UCSD-AML1 (cell line): ENCODE results near the gene PGM3.
A peak's percentile ranks its signal among the peaks of the same experiment; 100 is the strongest.
"Not testable (repeated sequence)": the region's sequence is repeated elsewhere in the genome, so short reads cannot be mapped to it uniquely, and the experiment has no call there.

Source experiments
- DNase-seq: peaks from one replicate; lab custom pipeline; 2025; ENCODE audit not compliant: unreplicated experiment; lab: John Stamatoyannopoulos, UW

The PGM3 gene

GRCh38 chr6:83192871-83193746 is at the start of gene PGM3, which contains the start of gene RWDD2A:
PGM3 (minus strand) TSS chr6:83193265; CDS start chr6:83191012, 2,253 bp downstream.
RWDD2A (plus strand) TSS chr6:83193357; CDS start chr6:83194452, 1,095 bp downstream.
- DNase-seq = peak; percentile 88

- DNase-seq = no peak
Observed at GRCh38 chr6:83231146-83231545, 38.1 kb upstream of the PGM3 start.

- DNase-seq = no peak
Observed at GRCh38 chr6:83226517-83226916, 33.5 kb upstream of the PGM3 start.

- no peak for DNase-seq
Observed at GRCh38 chr6:83221889-83222479, 28.9 kb upstream of the PGM3 start.

- DNase-seq = no peak
Observed at GRCh38 chr6:83221276-83221675, 28.2 kb upstream of the PGM3 start.

- no peak for DNase-seq
Observed at GRCh38 chr6:83220121-83220520, 27.1 kb upstream of the PGM3 start.

- no peak for DNase-seq
Observed at GRCh38 chr6:83218646-83219045, 25.6 kb upstream of the PGM3 start.

- no peak for DNase-seq
Observed at GRCh38 chr6:83216806-83217205, 23.7 kb upstream of the PGM3 start.

- DNase-seq = peak; percentile 34
Observed at GRCh38 chr6:83215131-83216047, 22.3 kb upstream of the PGM3 start.

GRCh38 chr6:83202031-83202430 is 9.0 kb upstream of the PGM3 start:
- DNase-seq = no peak

- DNase-seq = no peak
Observed at GRCh38 chr6:83199863-83200225, 6.8 kb upstream of the PGM3 start.

GRCh38 chr6:83199173-83199862 is 6.3 kb upstream of the PGM3 start:
- DNase-seq = no peak

GRCh38 chr6:83198486-83199172 is 5.6 kb upstream of the PGM3 start:
- DNase-seq = no peak

GRCh38 chr6:83193747-83194566 is 892 bp upstream of the PGM3 start:
- DNase-seq = peak; percentile 26

GRCh38 chr6:83192456-83192855 is 609 bp downstream of the PGM3 start:
- no peak for DNase-seq

GRCh38 chr6:83191974-83192373 is 1.1 kb downstream of the PGM3 start:
- not testable (repeated sequence) for DNase-seq

GRCh38 chr6:83190626-83191025 is 2.4 kb downstream of the PGM3 start:
- DNase-seq = no peak

GRCh38 chr6:83188501-83188900 is 4.6 kb downstream of the PGM3 start:
- DNase-seq = no peak

GRCh38 chr6:83185096-83185495 is 8.0 kb downstream of the PGM3 start:
- DNase-seq = no peak
